Kidney glomerular epithelial cell (primary cell): ENCODE results near the gene VASP.
A peak's percentile ranks its signal among the peaks of the same experiment; 100 is the strongest.

Source experiments
- DNase-seq: peaks from one replicate; lab custom pipeline; 2025; lab: John Stamatoyannopoulos, UW

Gene VASP

DNA sequence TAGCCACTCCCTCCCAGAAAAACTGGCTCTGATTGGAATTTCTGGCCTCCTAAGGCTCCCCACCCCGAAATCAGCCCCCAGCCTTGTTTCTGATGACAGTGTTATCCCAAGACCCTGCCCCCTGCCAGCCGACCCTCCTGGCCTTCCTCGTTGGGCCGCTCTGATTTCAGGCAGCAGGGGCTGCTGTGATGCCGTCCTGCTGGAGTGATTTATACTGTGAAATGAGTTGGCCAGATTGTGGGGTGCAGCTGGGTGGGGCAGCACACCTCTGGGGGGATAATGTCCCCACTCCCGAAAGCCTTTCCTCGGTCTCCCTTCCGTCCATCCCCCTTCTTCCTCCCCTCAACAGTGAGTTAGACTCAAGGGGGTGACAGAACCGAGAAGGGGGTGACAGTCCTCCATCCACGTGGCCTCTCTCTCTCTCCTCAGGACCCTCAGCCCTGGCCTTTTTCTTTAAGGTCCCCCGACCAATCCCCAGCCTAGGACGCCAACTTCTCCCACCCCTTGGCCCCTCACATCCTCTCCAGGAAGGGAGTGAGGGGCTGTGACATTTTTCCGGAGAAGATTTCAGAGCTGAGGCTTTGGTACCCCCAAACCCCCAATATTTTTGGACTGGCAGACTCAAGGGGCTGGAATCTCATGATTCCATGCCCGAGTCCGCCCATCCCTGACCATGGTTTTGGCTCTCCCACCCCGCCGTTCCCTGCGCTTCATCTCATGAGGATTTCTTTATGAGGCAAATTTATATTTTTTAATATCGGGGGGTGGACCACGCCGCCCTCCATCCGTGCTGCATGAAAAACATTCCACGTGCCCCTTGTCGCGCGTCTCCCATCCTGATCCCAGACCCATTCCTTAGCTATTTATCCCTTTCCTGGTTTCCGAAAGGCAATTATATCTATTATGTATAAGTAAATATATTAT is 33.3 kb upstream of the VASP start:
- DNase-seq, result no peak

DNA sequence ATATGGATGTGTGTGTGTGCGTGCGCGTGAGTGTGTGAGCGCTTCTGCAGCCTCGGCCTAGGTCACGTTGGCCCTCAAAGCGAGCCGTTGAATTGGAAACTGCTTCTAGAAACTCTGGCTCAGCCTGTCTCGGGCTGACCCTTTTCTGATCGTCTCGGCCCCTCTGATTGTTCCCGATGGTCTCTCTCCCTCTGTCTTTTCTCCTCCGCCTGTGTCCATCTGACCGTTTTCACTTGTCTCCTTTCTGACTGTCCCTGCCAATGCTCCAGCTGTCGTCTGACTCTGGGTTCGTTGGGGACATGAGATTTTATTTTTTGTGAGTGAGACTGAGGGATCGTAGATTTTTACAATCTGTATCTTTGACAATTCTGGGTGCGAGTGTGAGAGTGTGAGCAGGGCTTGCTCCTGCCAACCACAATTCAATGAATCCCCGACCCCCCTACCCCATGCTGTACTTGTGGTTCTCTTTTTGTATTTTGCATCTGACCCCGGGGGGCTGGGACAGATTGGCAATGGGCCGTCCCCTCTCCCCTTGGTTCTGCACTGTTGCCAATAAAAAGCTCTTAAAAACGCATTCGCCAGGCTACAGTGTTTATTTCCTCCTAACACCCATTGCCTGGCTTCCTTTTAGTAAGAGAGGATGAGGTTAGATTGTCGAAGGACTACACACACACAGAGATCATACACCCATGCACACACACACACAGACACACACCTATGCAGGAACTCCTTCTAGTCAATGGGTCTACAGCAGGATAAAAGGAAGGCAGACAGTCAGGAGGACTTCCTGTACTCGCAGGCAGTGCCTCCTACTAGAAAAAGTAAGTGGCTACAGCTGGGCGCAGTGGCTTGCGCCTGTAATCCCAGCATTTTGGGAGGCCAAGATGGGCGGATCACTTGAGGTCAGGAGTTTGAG is 32.4 kb upstream of the VASP start:
- no peak for DNase-seq

DNA sequence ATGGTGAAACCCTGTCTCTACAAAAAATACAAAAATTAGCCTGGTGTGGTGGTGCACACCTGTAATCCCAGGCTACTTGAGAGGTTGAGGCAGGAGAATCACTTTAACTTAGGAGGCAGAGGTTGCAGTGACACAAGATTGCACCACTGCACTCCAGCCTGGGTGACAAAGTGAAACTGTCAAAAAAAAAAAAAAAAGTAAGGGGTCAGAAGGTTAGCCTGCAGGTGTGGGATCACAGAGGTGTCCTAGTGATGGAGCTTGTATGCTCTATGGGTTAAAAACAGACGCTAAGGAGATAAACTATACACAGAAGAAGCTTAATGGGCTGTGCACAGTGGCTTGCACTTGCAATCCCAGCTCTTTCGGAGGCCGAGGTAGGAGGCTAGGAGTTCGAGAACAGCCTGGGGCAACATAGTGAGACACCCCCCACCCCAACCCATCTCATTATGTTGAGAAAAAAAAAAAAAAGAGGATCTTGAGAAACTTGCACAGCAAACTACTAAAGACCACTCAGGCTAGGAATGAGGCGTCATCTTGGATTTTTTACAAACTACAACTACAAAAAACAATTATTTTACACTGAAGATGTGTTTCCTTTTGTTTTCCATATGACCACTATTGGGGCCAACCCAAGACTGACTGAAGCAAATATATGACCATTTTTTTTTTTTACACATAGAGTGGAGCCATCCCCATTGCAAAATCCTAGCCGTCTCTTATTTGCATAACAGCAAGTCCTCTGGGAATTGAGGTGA is 31.6 kb upstream of the VASP start:
- DNase-seq, result no peak

DNA sequence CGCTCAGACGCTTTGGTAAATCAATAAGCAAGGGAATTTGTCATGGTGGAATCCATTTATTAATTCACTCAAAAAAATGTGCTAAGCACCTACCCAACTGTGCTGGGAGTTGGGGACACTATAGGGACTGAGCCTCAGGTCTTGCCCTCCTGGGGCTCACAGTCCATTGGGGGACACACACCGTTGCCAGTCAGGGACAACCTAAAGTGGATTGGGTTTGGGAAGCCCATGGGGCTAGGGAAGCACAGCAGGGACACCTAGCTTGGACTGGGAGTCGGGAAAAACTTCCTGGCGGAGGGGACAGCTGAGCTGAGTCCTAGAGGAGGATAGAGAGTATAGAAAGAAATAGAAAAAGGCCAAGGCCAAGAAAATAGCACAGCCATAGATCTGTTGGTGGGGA is 31.0 kb upstream of the VASP start:
- no peak for DNase-seq

DNA sequence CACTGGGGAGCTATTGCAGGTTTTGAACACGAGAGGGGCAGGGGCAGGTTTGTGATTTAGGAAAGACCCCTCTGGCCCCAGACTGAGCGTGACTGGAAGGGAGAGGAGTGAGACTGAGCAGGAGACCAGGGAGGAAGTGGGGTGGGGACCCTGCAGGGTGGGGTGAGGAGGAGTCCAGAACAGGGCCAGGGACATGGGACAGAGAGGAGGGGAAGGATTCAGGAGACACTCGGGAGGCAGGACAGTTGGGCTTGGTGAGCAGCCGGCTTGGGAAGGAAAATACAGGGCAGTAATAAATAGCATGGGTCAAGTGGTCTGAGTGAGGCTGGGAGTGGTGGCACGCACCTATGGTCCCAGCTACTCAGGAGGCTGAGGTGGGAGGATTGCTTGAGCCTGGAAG is 30.1 kb upstream of the VASP start:
- DNase-seq, result no peak

DNA sequence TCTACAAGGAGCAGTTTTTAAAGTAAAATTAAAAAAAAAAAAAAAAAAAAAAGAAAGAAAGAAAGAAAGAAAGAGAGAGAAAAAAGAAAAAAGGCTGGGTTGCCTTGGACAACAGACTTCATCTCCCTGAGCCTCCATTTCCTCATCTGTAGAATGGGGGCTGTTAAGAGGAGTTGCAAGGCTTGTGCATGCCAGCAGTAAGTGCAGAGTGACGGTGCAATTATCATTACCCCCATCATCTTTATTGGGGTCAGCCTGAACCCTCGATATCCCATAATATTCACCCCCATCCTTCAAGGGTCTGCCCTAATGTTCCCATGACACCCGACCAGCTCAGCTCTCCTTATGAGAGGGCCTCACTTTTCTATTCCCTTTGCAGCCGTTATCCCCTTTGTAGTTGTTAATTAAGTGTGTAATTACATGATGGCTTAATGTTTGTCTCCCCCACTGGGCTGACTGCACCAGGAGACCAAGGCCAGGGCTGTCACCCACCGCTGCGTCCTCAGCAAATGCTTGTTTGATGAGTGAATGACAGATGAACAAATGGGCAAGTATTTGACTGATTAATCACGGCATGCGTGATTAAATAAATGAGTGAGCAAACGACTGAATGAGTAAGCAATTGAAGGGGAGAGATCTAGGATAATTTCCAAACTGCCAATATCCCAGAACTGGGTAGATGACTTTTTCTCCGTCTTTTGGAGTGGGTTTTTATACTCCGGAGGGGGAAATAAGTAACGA is 29.4 kb upstream of the VASP start:
- DNase-seq, result peak; percentile 90

DNA sequence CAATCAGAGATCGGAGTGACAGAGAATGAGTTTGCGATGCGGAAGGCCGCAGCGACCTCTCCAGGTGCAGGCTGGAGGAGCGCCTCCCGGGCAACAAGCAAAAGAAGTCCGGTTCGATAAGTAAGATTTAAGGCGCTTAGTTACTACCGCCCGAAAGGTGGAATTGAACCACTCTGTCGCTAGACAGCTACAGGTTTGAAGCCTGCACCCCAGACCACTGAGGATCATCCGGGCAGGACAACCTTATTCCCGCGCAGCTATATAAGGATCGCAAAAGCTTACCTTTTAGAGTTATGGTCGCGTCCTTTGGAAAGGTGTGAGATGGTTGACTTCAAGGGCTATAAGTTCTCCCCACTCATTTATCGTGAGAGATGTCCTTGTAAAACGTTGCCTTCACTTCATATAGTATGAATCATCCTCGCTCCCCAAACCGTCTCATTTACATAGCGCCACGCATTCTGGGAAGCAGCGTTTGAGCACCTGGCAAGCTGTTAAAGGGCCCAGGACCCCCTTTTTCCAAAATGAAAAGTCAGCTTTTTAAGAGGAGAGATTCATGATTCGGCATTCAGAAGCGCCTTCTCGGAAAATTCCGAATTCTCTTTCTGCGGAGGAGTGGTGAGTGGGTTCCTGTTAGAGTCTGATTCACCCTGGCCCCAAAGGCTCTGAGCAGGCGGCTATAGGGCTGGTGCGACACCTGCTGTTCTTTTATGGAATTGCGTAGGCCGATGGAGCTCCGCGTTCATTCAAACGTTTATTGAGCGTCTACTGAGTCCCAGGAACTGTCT is 28.6 kb upstream of the VASP start:
- peak; percentile 92 for DNase-seq

DNA sequence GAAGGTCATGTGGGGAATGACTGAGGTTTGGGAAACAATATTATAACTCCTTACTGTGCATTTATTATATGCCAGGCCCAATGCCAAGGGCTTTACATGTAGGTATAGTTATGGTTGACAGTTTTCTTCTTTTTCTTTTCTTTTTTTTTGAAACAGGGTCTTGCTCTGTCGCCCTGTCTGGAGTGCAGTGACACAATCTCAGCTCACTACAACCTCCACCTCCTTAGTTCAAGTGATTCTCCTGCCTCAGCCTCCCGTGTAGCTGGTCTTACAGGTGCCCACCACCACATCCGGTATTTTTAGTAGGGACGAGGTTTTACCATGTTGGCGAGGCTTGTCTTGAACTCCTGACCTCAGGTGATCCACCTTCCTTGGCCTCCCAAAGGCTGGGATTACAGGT is 24.2 kb upstream of the VASP start:
- DNase-seq, result no peak

DNA sequence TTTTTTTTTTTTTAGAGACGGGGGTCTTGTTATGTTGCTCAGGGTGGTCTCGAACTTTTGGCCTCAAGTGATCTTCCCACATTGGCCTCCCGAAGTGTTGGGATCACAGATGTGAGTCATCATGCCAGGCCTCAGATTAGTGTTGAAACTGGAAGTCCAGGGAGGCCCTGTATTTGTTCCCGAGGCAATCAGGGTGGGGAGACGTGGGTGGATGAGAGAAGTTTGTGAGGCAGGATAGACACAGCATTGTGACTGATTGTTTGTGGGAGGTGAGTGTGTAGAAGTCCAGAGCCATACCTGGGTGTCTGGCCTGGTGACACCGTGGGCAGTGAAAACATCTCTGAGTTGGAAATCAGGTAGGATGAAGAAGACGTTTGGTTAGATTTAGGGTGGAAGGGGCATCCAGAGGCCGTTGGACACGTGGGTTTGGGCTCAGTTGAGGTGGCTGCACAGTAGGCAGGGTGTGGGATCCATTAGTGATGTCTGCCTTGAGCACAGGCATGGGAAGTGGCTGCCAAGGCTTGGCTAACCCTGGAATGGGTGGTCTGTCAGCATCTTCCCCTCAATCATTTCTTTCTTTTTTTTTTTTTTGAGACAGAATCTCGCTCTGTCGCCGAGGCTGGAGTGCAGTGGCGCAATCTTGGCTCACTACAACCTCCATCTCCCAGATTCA is 22.9 kb upstream of the VASP start:
- no peak for DNase-seq

DNA sequence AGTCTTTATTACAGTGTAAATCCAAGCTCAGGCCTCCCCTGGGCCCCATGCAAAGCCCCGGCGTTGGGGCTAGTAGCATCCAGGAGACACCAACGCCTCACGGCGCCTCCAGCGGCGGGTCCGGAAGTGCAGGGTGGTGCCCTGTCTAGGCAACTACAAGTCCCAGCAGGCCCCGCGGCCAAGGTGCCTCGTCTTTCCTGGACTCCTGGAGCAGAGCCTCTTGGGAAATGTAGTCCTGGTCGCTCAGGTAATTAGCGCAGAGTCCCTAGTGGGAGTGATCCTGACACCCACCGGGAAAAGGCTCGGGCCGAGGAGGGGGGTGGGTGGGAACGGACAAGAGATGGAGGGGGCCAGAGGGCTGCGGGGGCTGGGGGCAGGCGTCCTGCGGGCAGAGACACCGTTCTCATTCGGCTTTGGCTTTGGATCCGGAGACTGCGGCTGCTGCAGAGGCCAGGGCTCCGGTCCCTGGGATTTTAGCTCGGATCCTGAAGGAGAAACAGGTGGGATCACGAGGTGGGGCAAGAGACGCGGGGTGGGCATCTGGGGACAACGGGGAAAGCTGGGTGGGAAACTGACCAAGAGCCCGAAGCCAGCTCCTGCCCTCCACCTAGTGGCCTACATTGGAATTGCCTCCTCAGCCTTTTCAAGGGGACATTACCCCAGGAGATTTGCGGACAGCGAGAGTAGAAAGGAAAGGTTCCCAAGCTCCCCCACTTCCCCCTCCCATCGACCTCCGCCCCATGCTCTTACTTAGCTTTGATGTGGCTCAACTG is 21.8 kb upstream of the VASP start:
- peak; percentile 86 for DNase-seq

DNA sequence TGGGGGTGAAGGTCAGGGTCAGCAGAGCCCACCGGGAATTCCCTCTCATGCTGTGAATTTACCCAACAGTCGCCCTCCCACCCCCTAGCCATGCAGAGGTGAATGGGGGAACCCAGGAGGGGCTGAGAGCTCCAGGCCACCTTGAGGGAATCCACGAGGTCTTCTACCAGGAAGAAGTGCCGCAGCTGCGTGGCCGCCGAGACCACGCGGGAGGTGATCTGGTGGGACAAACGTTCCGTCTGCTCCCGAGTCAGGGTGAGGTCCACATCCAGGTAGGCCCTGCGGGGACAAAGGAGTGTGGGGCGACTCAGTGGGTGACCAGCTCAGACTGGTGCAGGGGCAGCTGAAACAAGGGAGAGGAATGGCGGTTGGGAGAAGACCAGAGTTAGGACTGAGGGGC is 18.6 kb upstream of the VASP start:
- DNase-seq, result no peak

DNA sequence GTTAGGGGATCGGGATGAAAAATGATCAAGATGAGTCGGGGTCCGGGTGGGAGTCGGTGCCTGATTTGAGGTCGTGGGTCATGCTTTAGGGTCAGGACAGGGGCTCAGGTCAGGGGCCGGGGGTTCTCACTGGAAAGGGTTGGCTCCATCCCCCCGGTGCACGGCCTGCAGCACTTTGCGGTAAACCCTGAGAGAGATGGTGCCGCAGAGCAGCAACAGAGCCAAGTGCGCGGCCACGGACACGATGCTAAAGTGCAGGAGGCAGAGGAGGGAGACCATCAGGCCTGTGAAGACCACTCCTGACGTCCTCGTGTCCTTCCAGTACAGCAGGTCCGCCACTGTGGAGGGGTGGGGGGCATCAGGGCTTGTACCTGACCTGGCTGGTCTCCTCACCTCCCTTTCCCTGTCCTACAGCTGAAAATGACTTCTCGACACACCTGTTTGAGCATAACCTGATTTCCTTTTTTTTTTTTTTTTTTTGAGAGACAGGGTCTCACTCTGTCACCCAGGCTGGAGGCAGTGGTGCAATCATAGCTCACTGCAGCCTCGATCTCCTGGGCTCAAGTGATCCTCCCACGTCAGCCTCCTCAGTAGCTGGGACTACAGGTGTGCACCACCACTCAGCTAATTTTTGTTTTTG is 17.9 kb upstream of the VASP start:
- no peak for DNase-seq

DNA sequence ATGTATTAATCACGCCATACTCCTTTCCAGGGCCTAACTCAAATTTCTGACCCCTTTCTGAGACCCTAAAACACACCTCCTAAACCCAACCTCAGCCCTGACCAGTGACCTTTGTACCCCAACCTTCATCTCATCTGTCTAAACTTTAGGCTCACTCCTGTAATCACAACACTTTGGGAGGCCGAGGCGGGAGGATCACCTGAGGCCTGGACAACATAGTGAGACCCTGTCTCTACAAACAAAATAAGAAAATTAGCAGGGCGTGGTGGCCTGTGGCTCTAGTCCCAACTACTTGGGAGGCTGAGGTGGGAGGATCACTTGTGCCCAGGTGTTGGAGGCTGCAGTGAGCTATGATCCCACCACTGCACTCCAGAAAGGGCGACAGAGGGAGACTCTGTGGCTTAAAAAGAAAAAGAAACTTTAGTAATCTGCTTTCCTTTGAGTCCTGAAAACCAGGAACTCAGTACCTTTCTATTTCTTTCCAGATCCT is 15.1 kb upstream of the VASP start:
- no peak for DNase-seq

DNA sequence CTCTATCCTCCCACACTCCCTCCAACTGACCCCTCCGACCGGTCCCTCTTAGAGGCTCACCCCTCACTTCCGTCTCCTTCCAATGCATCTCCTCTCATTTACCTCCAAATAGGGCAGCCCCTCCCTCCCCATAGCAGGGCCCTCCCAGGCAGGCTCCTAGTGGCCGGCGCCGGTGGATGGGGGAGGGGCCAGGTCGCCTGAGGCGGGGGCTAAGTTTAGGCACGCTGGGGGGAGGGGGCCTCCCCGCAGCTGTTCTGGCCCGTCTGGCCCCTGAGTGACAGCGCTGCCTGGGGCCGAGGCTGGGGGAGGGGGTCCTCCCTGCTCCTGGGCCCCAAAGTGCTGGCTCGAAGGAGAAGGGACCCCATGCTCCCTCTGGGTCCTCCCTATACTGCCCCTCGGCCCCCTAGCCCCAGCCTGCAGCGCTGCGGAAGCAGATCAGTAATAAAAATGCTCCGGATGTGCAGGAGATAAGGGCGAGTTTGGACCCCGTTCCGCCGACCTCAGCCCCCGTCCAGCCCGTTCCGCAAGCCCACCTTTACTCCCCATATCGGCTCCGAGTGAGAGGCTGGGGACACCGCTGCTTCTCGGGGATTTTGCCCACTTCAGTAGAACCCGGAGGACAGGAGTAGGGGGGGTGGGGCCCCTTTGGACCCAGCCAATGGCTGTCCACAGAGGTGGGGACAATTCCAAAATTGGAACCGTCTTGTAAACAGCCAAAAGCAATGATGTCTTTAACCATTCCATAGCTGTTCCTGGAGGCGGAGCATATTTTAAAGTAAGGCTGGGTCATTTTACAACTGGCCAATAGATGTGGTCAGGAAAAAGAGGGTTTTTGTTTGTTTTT is 14.4 kb upstream of the VASP start:
- DNase-seq, result no peak

DNA sequence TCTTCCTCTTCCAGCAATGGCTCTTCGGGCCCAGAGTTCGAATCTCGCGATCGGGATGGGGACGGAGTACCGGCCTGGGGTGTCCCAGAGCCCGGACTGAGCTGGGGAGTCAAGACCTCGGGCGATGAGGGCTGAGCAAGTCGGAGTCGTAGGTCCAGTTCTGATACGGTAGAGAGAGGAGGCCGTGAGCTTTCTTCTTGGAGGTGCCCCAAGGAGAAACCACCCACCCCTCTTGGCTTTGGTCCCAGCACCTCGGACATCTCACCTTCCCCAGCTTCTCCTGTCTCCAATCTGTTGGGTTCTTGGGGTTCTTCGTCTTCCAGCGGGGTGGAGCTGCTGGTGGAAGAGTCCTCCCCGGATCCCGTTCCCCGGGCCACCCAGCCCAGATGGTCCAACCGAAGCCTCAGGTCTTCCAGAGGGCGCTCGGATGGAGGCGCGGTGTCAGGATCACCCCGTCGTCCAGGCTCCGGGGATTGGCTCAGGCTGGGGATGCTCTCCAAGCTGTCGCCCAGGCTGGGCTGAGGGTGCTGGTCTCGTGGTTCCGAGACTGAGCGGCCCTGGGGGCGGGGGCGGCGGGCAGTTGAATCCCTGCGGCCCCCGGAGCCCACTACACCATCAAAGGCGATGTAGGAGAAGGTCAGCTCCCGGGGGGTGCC is 12.9 kb upstream of the VASP start:
- DNase-seq, result no peak

DNA sequence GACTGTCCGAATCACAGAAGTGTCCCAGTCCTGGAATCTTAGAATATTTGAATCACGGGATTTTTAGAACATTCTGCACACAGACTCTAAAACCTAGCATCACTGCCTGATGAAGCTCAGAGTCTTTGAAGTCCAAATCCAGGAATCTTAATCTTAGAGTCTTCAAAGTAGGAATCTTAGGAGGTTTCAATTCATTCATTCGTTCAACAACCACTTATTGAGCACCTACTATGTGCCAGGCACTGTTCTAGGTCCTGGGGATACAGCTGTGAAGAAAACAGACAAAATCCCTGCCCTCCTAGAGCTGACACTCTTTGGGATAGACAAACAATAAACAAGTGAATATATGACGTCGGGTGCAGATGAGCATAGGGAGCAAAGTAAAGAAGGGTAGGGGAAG is 12.1 kb upstream of the VASP start:
- no peak for DNase-seq

DNA sequence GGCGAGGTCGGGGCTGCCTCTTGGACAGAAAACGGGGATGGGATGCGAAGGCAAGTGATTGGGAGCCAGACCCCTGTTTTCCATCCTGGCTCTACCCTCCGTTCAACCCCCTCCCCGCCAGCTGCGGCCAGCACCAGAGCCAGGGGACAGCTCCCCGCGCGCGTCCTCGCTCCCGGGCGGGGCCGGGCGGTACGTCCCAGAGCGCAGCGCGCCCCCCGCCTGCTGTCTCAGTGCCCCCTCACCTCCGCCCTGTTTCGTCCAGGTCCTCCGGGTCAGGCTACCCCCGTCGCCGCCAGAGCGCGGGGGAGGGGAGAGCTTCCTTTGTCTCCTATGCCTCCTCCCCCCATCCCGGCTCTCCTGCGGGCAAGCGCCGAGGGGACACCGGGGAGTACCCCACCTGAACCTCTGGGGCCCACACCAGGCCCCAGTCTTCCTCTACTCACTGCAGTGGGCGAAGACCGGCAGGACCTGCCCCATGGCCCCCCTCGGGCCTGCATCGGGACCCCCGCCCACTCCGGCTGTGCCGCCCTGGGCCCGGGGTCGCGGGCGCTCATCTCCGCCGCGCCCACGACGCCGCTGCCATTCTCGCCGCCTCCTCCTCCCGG is 10.8 kb upstream of the VASP start:
- DNase-seq, result no peak
